ENCODE results near the gene TMEM31. TPM values are rescaled to one million over a fixed set of nuclear protein-coding genes. Genes with fewer than 3 reads are reported as not detected.

Gene TMEM31
- total and polyA plus RNA-seq, 10 of the 15 experiments (the other 5 are each of a cell fraction or from before 2014, with no cell fraction given) = 0.18 TPM; not detected in 9

GRCh38 chrX:103687073-103687695, 23.5 kb upstream of the TMEM31 start (continued):
- TF ChIP-seq SKIL (IDR thresholded peaks at IDR 0.05; ENCODE audit: low read depth, poor library complexity, severe bottlenecking) = no peak
- peak; percentile 88 for TF ChIP-seq RUNX3 (IDR thresholded peaks at IDR 0.05; ENCODE audit: low read length)
- TF ChIP-seq BCL11A (IDR thresholded peaks at IDR 0.05; ENCODE audit: low read depth, low read length) = no peak
- TF ChIP-seq CTCF (IDR thresholded peaks at IDR 0.05 in 2 of 3, conservative IDR thresholded peaks at IDR 0.05 in 1 of 3; ENCODE audit: control insufficient read depth in 2 of 3, extremely low read depth in 1 of 3, insufficient read depth in 1 of 3, low read depth in 3 of 3, low read length in 3 of 3) = peak; percentile 26 to 40 (median 26); a peak in 3 of 6 replicates
- TF ChIP-seq ZNF622 (IDR thresholded peaks at IDR 0.05) = no peak
- TF ChIP-seq JUNB (IDR thresholded peaks at IDR 0.05) = no peak
- no peak for TF ChIP-seq RCOR1 (conservative IDR thresholded peaks at IDR 0.05; ENCODE audit: low read depth, low read length)
- no peak for TF ChIP-seq YY1 (IDR thresholded peaks at IDR 0.05; ENCODE audit: low read depth, low read length)
- 0 out of 2 replicates have a peak, but pooled peaks have one; percentile 18 for TF ChIP-seq TAF1 (IDR thresholded peaks at IDR 0.05; ENCODE audit: borderline replicate concordance, low read depth, low read length)
- no peak for TF ChIP-seq SREBF2 (IDR thresholded peaks at IDR 0.05; ENCODE audit: low read length)
- TF ChIP-seq BMI1 (IDR thresholded peaks at IDR 0.05; ENCODE audit: borderline replicate concordance) = no peak
- TF ChIP-seq E2F8 (IDR thresholded peaks at IDR 0.05; ENCODE audit: low read depth, partially characterized antibody) = peak; percentile 92
- peak; percentile 61 for TF ChIP-seq E4F1 (IDR thresholded peaks at IDR 0.05; ENCODE audit: borderline replicate concordance, partially characterized antibody)
- no peak for TF ChIP-seq EP300 (IDR thresholded peaks at IDR 0.05; ENCODE audit: borderline replicate concordance in 1 of 2, control insufficient read depth in 1 of 2, low read depth in 2 of 2, low read length in 2 of 2)
- no peak for TF ChIP-seq ATF2 (IDR thresholded peaks at IDR 0.05; ENCODE audit: low read length)
- no peak for TF ChIP-seq EZH2 (IDR thresholded peaks at IDR 0.05; ENCODE audit: borderline replicate concordance, control insufficient read depth, low read depth, low read length)
- TF ChIP-seq POLR2AphosphoS5 (IDR thresholded peaks at IDR 0.05; ENCODE audit: low read length) = peak; percentile 77
- no peak; the same call in 1 of the 2 replicates for TF ChIP-seq PAX5 (IDR thresholded peaks at IDR 0.05; ENCODE audit: borderline replicate concordance, low read depth, low read length)
- TF ChIP-seq EED (IDR thresholded peaks at IDR 0.05; ENCODE audit: low read depth) = no peak

All from GM12878 (cell line).